H1 (cell line): Measurements from ENCODE around the gene PLEKHN1. TPM values are rescaled to one million over a fixed set of nuclear protein-coding genes. Genes with fewer than 3 reads are reported as not detected.

Experiments
- CTCF ChIA-PET: fragments of 300-600 bp; sonication (Branson Sonifier 250); formaldehyde crosslinking; loops from one replicate; lab custom pipeline; 2021; ENCODE audit not compliant: partially characterized antibody; lab: Charles Lee
- POLR2A ChIA-PET: fragments of 300-600 bp; sonication (Branson Sonifier 250); formaldehyde crosslinking; loops from one replicate; lab custom pipeline; 2021; ENCODE audit warnings: inconsistent platforms; ENCODE audit not compliant: partially characterized antibody; lab: Charles Lee
- DNase-seq, 2 experiments: peaks; one replicate each; pipeline versions ENCODE4 v3.0.0 to v3.0.0-alpha.2; 2010 to 2022; ENCODE audit warnings: low spot score in 2 of 2, low read depth in 1 of 2, mixed read lengths in 1 of 2
- FAIRE-seq: peaks from 2 replicates; lab custom pipeline; 2011; peaks lifted over from hg19 to GRCh38; lab: Jason Lieb, UNC
- H2AFZ ChIP-seq: 2 replicates; pipeline ENCODE4 v1.8.1; 2012; ENCODE audit warnings: low read length, inconsistent platforms
- H2AK5ac ChIP-seq: 2 replicates; pipeline ENCODE4 v1.6.1; 2013; ENCODE audit warnings: low read depth, low read length
- H2BK120ac ChIP-seq: replicated peaks from 2 replicates; pipeline ENCODE3; 2013; ENCODE audit warnings: low read depth, low read length, inconsistent platforms
- H2BK12ac ChIP-seq: 2 replicates; pipeline ENCODE4 v1.6.1; 2013; ENCODE audit warnings: low read depth, low read length
- H2BK15ac ChIP-seq: 2 replicates; pipeline ENCODE4 v1.6.1; 2013; ENCODE audit warnings: low read length
- H2BK20ac ChIP-seq: 2 replicates; pipeline ENCODE4 v1.6.1; 2013; ENCODE audit warnings: low read length
- H2BK5ac ChIP-seq: 2 replicates; pipeline ENCODE4 v1.6.1; 2013; ENCODE audit warnings: low read depth, low read length
- H3K14ac ChIP-seq: 2 replicates; pipeline ENCODE4 v1.6.1; 2013; ENCODE audit warnings: inconsistent platforms; ENCODE audit not compliant: insufficient read length
- H3K18ac ChIP-seq: 2 replicates; pipeline ENCODE4 v1.6.1; 2013; ENCODE audit warnings: low read length; ENCODE audit errors: extremely low read depth
- H3K23ac ChIP-seq: 2 replicates; pipeline ENCODE4 v1.6.1; 2013; ENCODE audit warnings: inconsistent platforms; ENCODE audit not compliant: insufficient read length
- H3K23me2 ChIP-seq: 2 replicates; pipeline ENCODE4 v1.6.1; 2013; ENCODE audit warnings: low read depth, low read length
- H3K27ac ChIP-seq: 2 replicates; pipeline ENCODE4 v1.6.1; 2011; ENCODE audit warnings: low read depth, low read length, inconsistent platforms
- H3K27me3 ChIP-seq, 4 experiments: replicated peaks in 1 of 4; 1 replicate in 1 of 4; 2 replicates in 3 of 4; pipeline versions ENCODE4 v1.6.1 to v1.8.1; 2011 to 2013; ENCODE audit warnings: low read length in 3 of 4, mild to moderate bottlenecking in 3 of 4, inconsistent platforms in 2 of 4, mixed read lengths in 2 of 4, moderate library complexity in 1 of 4; ENCODE audit not compliant: control insufficient read depth in 3 of 4, insufficient read depth in 3 of 4; ENCODE audit errors: extremely low read depth in 1 of 4
- H3K36me3 ChIP-seq, 4 experiments: 2 replicates each; pipeline versions ENCODE4 v1.6.1 to v1.8.1; 2011 to 2013; ENCODE audit warnings: mild to moderate bottlenecking in 4 of 4, low read length in 3 of 4, moderate library complexity in 2 of 4, control low read depth in 1 of 4, inconsistent platforms in 1 of 4; ENCODE audit not compliant: insufficient read depth in 4 of 4, control insufficient read depth in 2 of 4
- H3K4ac ChIP-seq: replicated peaks from 2 replicates; pipeline ENCODE3; 2013; ENCODE audit warnings: low read length, low read depth, mixed read lengths, inconsistent platforms; ENCODE audit not compliant: insufficient read length
- H3K4me1 ChIP-seq, 4 experiments: replicated peaks in 1 of 4; 1 replicate in 1 of 4; 2 replicates in 3 of 4; pipeline versions ENCODE4 v1.6.1 to v1.8.1; 2011 to 2013; ENCODE audit warnings: low read length in 3 of 4, inconsistent platforms in 2 of 4, mixed read lengths in 1 of 4; ENCODE audit not compliant: insufficient read depth in 4 of 4, control insufficient read depth in 3 of 4
- H3K4me2 ChIP-seq, 2 experiments: 2 replicates each; pipeline versions ENCODE4 v1.6.1 to v1.8.1; 2011 to 2013; ENCODE audit warnings: low read depth in 2 of 2, low read length in 2 of 2, control low read depth in 1 of 2, inconsistent platforms in 1 of 2, mild to moderate bottlenecking in 1 of 2; ENCODE audit not compliant: insufficient read depth in 1 of 2
- H3K4me3 ChIP-seq, 4 experiments: fragments of 200-600, 300-600 bp in 1 of 4; sonication (generic), shearing (Covaris generic), sonication (Bioruptor Twin) in 1 of 4; 2 replicates each; pipeline versions ENCODE4 v1.5.1 to v1.8.1; 2011 to 2016; ENCODE audit warnings: low read length in 4 of 4, low read depth in 3 of 4, control low read depth in 2 of 4, inconsistent platforms in 2 of 4, mild to moderate bottlenecking in 2 of 4, mixed read lengths in 1 of 4, moderate library complexity in 1 of 4; ENCODE audit not compliant: insufficient read depth in 2 of 4; ENCODE audit errors: extremely low read depth in 1 of 4
- H3K56ac ChIP-seq: replicated peaks from 2 replicates; pipeline ENCODE3; 2013; ENCODE audit warnings: low read depth, mild to moderate bottlenecking, mixed read lengths, low read length, inconsistent platforms; ENCODE audit not compliant: insufficient read length
- H3K79me1 ChIP-seq: 2 replicates; pipeline ENCODE4 v1.6.1; 2013; ENCODE audit warnings: low read depth, low read length, control low read depth
- H3K79me2 ChIP-seq, 2 experiments: 2 replicates each; pipeline versions ENCODE4 v1.6.1 to v1.8.1; 2012 to 2013; ENCODE audit warnings: low read length in 2 of 2, mild to moderate bottlenecking in 2 of 2, inconsistent platforms in 1 of 2; ENCODE audit not compliant: insufficient read depth in 2 of 2, control insufficient read depth in 1 of 2
- H3K9ac ChIP-seq, 4 experiments: replicated peaks in 1 of 4; 1 replicate in 1 of 4; 2 replicates in 3 of 4; pipeline versions ENCODE4 v1.6.1 to v1.8.1; 2011 to 2013; ENCODE audit warnings: low read depth in 3 of 4, low read length in 3 of 4, control low read depth in 2 of 4, mild to moderate bottlenecking in 2 of 4, moderate library complexity in 2 of 4, inconsistent platforms in 1 of 4; ENCODE audit errors: extremely low read depth in 1 of 4
- H3K9me3 ChIP-seq, 2 experiments: 2 replicates each; pipeline versions ENCODE4 v1.6.1 to v1.8.1; 2012 to 2013; ENCODE audit warnings: mild to moderate bottlenecking in 2 of 2, moderate library complexity in 2 of 2, control low read depth in 1 of 2, inconsistent platforms in 1 of 2, low read depth in 1 of 2, low read length in 1 of 2, mixed read lengths in 1 of 2; ENCODE audit not compliant: insufficient read depth in 2 of 2
- H4K20me1 ChIP-seq, 2 experiments: replicated peaks in 1 of 2; 2 replicates each; pipeline versions ENCODE3 to v1.8.1; 2011 to 2013; ENCODE audit warnings: inconsistent platforms in 2 of 2, low read length in 2 of 2, mild to moderate bottlenecking in 1 of 2; ENCODE audit not compliant: insufficient read depth in 2 of 2, control insufficient read depth in 1 of 2
- H4K5ac ChIP-seq: 2 replicates; pipeline ENCODE4 v1.6.1; 2013; ENCODE audit warnings: low read length, low read depth, mixed read lengths, inconsistent platforms; ENCODE audit not compliant: insufficient read length
- H4K8ac ChIP-seq: 2 replicates; pipeline ENCODE4 v1.8.0; 2013; ENCODE audit warnings: mild to moderate bottlenecking, moderate library complexity, low read length, inconsistent platforms; ENCODE audit not compliant: insufficient read depth; ENCODE audit errors: extremely low read depth
- H4K91ac ChIP-seq: replicated peaks from 2 replicates; pipeline ENCODE3; 2013; ENCODE audit warnings: low read length, mixed read lengths, inconsistent platforms; ENCODE audit not compliant: insufficient read length
- ATF2 ChIP-seq: IDR thresholded peaks from 2 replicates; pipeline ENCODE4 v1.6.1; 2012; ENCODE audit warnings: low read length, inconsistent platforms
- BCL11A ChIP-seq, 2 experiments: IDR thresholded peaks; one replicate each; pipeline ENCODE4 v1.6.1; 2011; ENCODE audit warnings: low read depth in 2 of 2, low read length in 2 of 2, mild to moderate bottlenecking in 2 of 2
- GTF2F1 ChIP-seq: IDR thresholded peaks from 2 replicates; pipeline ENCODE4 v1.6.1; 2012; ENCODE audit warnings: low read depth, low read length, improper control_type of control experiment, borderline replicate concordance
- NANOG ChIP-seq: IDR thresholded peaks from 2 replicates; pipeline ENCODE4 v1.6.1; 2011; ENCODE audit warnings: low read length, low read depth, mild to moderate bottlenecking, inconsistent platforms; ENCODE audit not compliant: insufficient read depth, poor library complexity, severe bottlenecking
- RAD21 ChIP-seq, 2 experiments: IDR thresholded peaks in 1 of 2; conservative IDR thresholded peaks in 1 of 2; 2 replicates each; pipeline ENCODE4 v1.6.1; 2011; ENCODE audit warnings: low read depth in 2 of 2, low read length in 2 of 2, improper control_type of control experiment in 1 of 2, inconsistent platforms in 1 of 2, mild to moderate bottlenecking in 1 of 2, moderate library complexity in 1 of 2
- RNF2 ChIP-seq: fragments of 200-900, 300-1000 bp; sonication (generic); IDR thresholded peaks from 2 replicates; pipeline ENCODE4 v1.7.1; 2016; ENCODE audit warnings: borderline replicate concordance, low read depth, mild to moderate bottlenecking, antibody characterized with exemption, low read length; ENCODE audit not compliant: poor library complexity, severe bottlenecking; ENCODE audit errors: missing control alignments
- TCF12 ChIP-seq: IDR thresholded peaks from 2 replicates; pipeline ENCODE4 v1.6.1; 2011; ENCODE audit warnings: low read depth, mild to moderate bottlenecking, low read length
- WGBS, 2 experiments: shearing (Covaris generic) in 1 of 2; methylation state at CpG; one replicate each; pipeline versions ENCODE4 v1.1.6 to v1.1.7; 2013 to 2015; ENCODE audit warnings: low lambda C conversion rate in 2 of 2, mixed read lengths in 2 of 2, inconsistent platforms in 1 of 2, low coverage in 1 of 2, missing lambda C conversion rate in 1 of 2; ENCODE audit not compliant: insufficient replicate concordance in 2 of 2, insufficient coverage in 1 of 2, insufficient read length in 1 of 2; ENCODE audit errors: extremely low coverage in 1 of 2, missing lambda C conversion rate in 1 of 2; 5-methylcytosine and 5-hydroxymethylcytosine counted together
- polyA plus RNA-seq, 7 experiments: library from polyadenylated mRNA; depleted of rRNA in 3 of 7; stranded (reverse) in 5 of 7; unstranded in 2 of 7; fragments of >200 nt in 5 of 7; fragments of 200-250 nt in 2 of 7; gene quantifications; 1 replicate in 5 of 7; 2 replicates in 1 of 7; 4 replicates in 1 of 7; pipeline versions ENCODE4 v1.2.1 to v1.2.3, GENCODE V29; 2011 to 2013; ENCODE audit warnings: missing spikeins in 2 of 7, mixed read lengths in 2 of 7
- total RNA-seq: library from RNA; stranded (reverse); fragmentation: NEBNext Ultra II Directional; extraction: Animal tissue kit (Norgen Biotek cat#: 25700); gene quantifications from 2 replicates; pipeline ENCODE4 v1.2.1, GENCODE V29; 2021

The PLEKHN1 gene
- total and polyA plus RNA-seq, 2 of the 8 experiments (the other 6 are each of a cell fraction or from before 2014, with no cell fraction given), result 0.39 to 1.5 TPM

GRCh38 chr1:944341-945325, 21.6 kb upstream of the PLEKHN1 start:
- no peak overlapping the region for H4K8ac ChIP-seq
- CTCF ChIA-PET, result interaction anchor here (1.2 to 2.6 kb wide), 3 partner anchors 9 to 32 kb away, joined by 3 to 10 read pairs (median 4); no protein-coding TSS in a partner anchor
- no peak overlapping the region for H3K14ac ChIP-seq
- no peak overlapping the region for H3K4ac ChIP-seq
- H2AK5ac ChIP-seq, result no peak overlapping the region
- H3K4me2 ChIP-seq, result no peak overlapping the region
- H3K9ac ChIP-seq, result no peak overlapping the region
- H3K4me3 ChIP-seq, result no peak overlapping the region
- H3K18ac ChIP-seq, result no peak overlapping the region
- H4K91ac ChIP-seq, result no peak overlapping the region
- no peak overlapping the region for H2BK5ac ChIP-seq
- H3K4me1 ChIP-seq, result peaks cover 3 to 27% (median 17%) of the 10 kb centered on the region in 4 experiments
- DNase-seq (no peak), FAIRE-seq (no peak)
- H4K20me1 ChIP-seq, result peaks cover 21 to 30% of the 10 kb centered on the region in 2 experiments
- H2BK12ac ChIP-seq, result no peak overlapping the region
- H3K79me1 ChIP-seq, result no peaks in the 10 kb centered on the region; the same call in 1 of the 2 replicates
- no peak overlapping the region for H4K5ac ChIP-seq
- H3K9me3 ChIP-seq, result no peaks in the 10 kb centered on the region
- peaks cover 7% of the 10 kb centered on the region; the same call in 1 of the 2 replicates for H3K23me2 ChIP-seq
- H3K56ac ChIP-seq, result no peak overlapping the region
- peaks cover 35 to 41% (median 40%) of the 10 kb centered on the region in 4 experiments for H3K27me3 ChIP-seq
- no peak overlapping the region for H3K23ac ChIP-seq
- WGBS, 2 experiments, result 88% methylated on average over 26 of the region's 28 CpGs; no CpG with 5 or more reads in 1 of the 2 experiments
- no peak overlapping the region for H2AFZ ChIP-seq
- H2BK15ac ChIP-seq, result no peak overlapping the region
- H3K79me2 ChIP-seq, result no peaks in the 10 kb centered on the region
- POLR2A ChIA-PET, result interaction anchor here (0.7 to 9.5 kb wide), 9 partner anchors 9 to 100 kb away, joined by 3 to 65 read pairs (median 3); partner anchors contain the start of genes NOC2L and SAMD11
- H2BK20ac ChIP-seq, result no peak overlapping the region
- H3K36me3 ChIP-seq, result peaks cover 2 to 28% (median 14%) of the 10 kb centered on the region in 4 experiments
- no peak overlapping the region for H3K27ac ChIP-seq
- H2BK120ac ChIP-seq, result no peak overlapping the region
- TF ChIP-seq RAD21 (IDR thresholded peaks at IDR 0.05 in 1 of 2, conservative IDR thresholded peaks at IDR 0.05 in 1 of 2; ENCODE audit: low read depth in 2 of 2, low read length in 2 of 2) (no peak), RNF2 (no peak), BCL11A (IDR thresholded peaks at IDR 0.05; ENCODE audit: low read depth in 2 of 2, low read length in 2 of 2) (no peak), NANOG (no peak), GTF2F1 (no peak), TCF12 (no peak), ATF2 (no peak)
